ENCODE data around the gene ZNF467.

The ZNF467 gene

GRCh38 chr7:149742075-149742701 lies 31.2 kb downstream of the ZNF467 start:
- DNase-seq = no peak

DNA sequence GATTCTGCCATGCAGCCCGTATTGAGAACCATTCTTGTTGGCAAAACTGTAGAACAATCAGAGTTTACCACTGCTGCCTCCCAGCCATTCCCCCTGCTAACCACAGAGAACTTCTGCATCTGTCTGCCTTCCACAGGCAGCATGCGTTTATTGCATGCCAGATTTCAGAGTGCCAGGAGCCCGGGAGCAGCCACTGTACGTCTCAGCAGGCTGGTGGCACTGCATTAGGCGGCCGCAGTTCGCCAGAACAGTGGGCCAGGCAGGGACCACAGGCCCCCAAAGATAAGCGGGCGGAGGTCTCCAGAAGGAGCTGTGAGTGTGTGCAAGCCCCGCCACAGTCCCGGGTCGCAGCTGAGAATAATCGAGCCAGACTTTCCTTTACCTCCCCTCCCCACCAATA lies 31.8 kb downstream of the ZNF467 start:
- DNase-seq = no peak

- DNase-seq = no peak
Measured at GRCh38 chr7:149736478-149737360, 36.7 kb downstream of the ZNF467 start.

- DNase-seq = no peak
Measured at GRCh38 chr7:149735779-149736477, 37.5 kb downstream of the ZNF467 start.

GRCh38 chr7:149735181-149735602 lies 38.2 kb downstream of the ZNF467 start:
- no peak for DNase-seq

DNA sequence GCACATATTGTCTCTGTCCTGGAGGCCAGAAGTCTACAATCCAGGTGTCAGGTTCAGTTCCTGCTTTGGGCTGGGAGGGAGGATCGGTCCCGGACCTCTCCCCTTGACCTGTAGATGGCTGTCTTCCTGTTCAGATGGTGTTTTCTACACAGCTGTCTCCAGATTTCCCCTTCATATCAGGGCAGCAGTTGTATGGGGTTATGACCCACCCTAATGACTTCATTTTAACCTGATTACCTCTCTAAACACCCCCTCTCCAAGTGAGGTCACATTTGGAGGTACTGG lies 38.7 kb downstream of the ZNF467 start:
- DNase-seq = no peak

GRCh38 chr7:149733924-149734790 lies 39.2 kb downstream of the ZNF467 start:
- no peak for DNase-seq

GRCh38 chr7:149733131-149733923 lies 40.1 kb downstream of the ZNF467 start:
- DNase-seq = no peak

- no peak for DNase-seq
Measured at GRCh38 chr7:149732611-149733010, 40.8 kb downstream of the ZNF467 start.

GRCh38 chr7:149732111-149732561 lies 41.3 kb downstream of the ZNF467 start:
- DNase-seq = no peak

DNA sequence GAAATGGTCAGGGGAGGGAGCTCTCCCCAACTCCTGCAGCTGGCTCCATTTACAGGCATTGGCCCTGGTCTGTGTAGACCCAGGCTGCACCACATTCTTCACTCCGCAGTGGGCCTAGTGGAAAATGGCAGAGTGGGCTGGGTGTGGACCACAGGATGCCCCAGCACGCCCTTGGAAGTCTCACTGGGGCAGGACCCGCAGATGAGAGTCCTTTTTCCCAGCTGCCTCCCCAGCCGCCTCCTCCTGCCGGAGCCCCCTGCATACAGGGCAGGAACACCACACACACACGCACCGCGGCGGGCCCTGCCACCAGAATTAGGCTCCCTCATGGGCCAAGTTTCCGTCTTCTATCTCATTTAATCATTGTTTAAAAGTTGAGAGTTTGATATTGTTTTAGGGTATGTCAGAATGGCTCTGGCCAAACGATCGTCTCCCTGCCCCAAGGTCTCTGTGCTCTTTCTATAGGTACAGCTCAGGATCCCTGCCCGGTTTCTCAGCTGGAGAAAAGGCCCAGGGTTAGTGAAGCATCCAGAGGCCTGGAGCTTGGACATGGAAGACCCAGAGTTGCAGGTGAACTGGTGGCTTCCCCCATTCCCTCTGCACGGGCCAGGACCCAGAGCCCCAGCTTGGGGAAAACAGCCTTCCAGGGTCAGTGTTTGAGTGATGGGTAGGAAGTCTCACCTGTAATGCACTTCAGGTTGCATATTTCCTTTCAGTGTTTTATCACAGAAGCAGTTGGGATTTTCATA lies 42.0 kb downstream of the ZNF467 start:
- no peak for DNase-seq

GRCh38 chr7:149729983-149730801 lies 43.2 kb downstream of the ZNF467 start:
- DNase-seq = no peak

GRCh38 chr7:149729586-149729982 lies 43.8 kb downstream of the ZNF467 start:
- no peak for DNase-seq

DNA sequence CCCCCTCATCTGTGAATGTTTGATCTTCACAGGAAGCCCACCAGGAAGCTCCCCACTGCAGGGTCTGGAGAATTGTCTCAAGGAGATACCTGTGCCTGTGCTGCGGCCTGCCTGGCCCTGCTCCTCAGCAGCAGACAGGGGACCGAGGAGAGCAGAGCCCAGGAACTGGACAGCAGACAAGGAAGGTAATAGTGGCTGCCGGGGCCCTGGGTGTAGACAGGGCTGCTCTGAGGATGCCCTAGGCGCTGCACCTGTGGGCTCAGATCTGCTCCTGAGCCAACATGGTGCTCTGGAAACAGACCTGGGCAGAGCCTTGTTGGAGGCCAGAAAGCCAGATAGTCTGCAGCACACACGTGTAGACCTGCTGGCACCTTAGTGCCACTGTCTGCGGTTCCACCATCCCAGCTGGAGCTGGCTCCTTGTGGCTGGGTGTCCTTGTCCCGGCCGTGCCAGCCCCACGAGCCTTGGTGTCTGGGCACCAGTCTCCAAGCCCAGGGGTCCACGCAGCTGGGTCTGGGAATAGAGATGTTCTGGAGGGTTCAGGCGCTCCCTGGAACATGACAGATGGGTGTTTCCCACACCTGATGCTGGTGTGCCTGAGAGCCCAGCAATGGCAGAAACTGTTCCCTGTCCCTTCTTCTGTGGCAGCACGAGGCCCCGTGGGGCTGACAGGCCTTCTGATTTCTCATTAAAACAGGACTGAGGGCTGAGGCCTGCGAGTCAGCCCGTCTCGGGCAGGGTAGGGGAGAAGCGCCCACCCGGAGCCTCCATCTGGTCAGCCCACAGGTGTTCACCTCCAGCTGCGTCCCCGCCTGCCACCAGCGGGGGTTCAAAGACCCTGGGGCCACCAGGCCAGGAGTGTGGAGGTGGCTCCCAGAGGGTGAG lies 44.7 kb downstream of the ZNF467 start:
- DNase-seq = no peak

- no peak for DNase-seq
Measured at GRCh38 chr7:149727899-149728476, 45.4 kb downstream of the ZNF467 start.

GRCh38 chr7:149727053-149727898 lies 46.1 kb downstream of the ZNF467 start:
- no peak for DNase-seq

DNA sequence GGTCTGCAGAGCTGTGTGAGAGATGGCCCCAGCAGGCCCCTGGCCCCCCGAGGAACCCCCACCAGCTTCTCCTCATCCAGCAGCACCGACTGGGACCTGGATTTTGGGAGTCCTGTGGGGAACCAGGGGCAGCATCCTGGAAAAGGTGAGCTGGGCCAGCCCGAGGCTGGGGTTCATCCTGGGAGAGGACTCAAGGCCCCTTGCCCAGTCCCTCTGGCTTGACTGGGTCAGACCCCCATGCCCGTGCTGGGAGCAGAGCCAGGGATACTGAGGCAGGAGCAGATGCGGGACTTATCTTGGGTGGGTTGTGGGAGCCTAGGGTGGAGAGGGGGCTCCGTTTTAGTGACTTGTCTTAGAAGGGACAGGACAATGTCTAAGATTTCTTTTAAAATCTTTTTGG lies 47.5 kb downstream of the ZNF467 start:
- DNase-seq = no peak

DNA sequence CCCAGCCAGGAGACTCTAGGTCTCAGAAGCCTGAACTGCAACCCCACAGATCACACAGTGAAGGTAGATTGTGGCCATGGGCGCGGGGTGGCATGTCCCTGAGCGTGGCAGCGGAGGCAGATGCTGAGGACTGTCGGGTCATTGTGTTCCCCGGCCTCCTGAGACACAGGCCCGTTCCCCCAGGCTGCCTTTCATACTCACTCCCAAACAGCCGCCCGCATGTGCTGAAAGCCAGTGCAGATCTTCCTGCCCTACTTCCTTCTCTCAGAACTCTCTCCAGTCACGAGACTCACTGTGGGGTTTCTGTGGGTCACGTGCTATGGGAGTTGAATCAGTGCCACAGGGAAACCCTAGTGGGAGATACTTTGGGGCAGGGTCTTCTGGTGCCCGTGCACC lies 48.0 kb downstream of the ZNF467 start:
- DNase-seq = no peak
